ENCODE measurements around the gene C11orf42. TPM values are rescaled to one million over a fixed set of nuclear protein-coding genes. Genes with fewer than 3 reads are reported as not detected.

C11orf42 gene
- total RNA-seq, 1 experiment from 2014 or later, result not detected

- Histone ChIP-seq H3K4me1 (peaks cover 16% of the 10 kb centered on the region), H3K27me3 (replicated peaks; ENCODE audit: control insufficient read depth, insufficient read depth, low read length) (no peaks in the 10 kb centered on the region), H3K4me3 (ENCODE audit: low read depth, low read length) (no peak overlapping the region), H3K36me3 (ENCODE audit: control insufficient read depth, insufficient read depth, low read length) (peaks cover 6% of the 10 kb centered on the region), H3K9me3 (no peaks in the 10 kb centered on the region)
- no peaks in the 10 kb centered on the region for H3K27me3 Mint-ChIP-seq (ENCODE audit: insufficient read depth, unreplicated experiment)
- POLR2A ChIA-PET, result no interaction called here
- peaks cover 20% of the 10 kb centered on the region for H3K36me3 Mint-ChIP-seq (ENCODE audit: insufficient read depth, unreplicated experiment)
- no peaks in the 10 kb centered on the region for H3K9me3 Mint-ChIP-seq (ENCODE audit: unreplicated experiment)
- peaks cover 27% of the 10 kb centered on the region for H3K4me1 Mint-ChIP-seq (ENCODE audit: low read depth, unreplicated experiment)
- no peak overlapping the region for H3K4me3 Mint-ChIP-seq (ENCODE audit: unreplicated experiment)
- DNase-seq, result no peak
- intact Hi-C loops (cut with micrococcal nuclease; ENCODE audit: unreplicated experiment), result no loop called here
- TF ChIP-seq CTCF (IDR thresholded peaks at IDR 0.05; ENCODE audit: insufficient read depth in 1 of 2, low read depth in 1 of 2, low read length in 1 of 2, severe bottlenecking in 1 of 2, unreplicated experiment in 1 of 2), result no peak
- CTCF ChIA-PET, result no interaction called here
- H3K27ac Mint-ChIP-seq (ENCODE audit: unreplicated experiment), result no peak overlapping the region
- BruUV-seq (replicated peaks), result no TSS peak
Measured at GRCh38 chr11:6225896-6226295, 20.5 kb downstream of the C11orf42 start.

GRCh38 chr11:6228520-6228919 is 23.2 kb downstream of the C11orf42 start:
- Histone ChIP-seq H3K4me1 (peaks cover 16% of the 10 kb centered on the region), H3K4me3 (ENCODE audit: low read depth, low read length) (no peak overlapping the region), H3K36me3 (ENCODE audit: control insufficient read depth, insufficient read depth, low read length) (peaks cover 4% of the 10 kb centered on the region), H3K27me3 (replicated peaks; ENCODE audit: control insufficient read depth, insufficient read depth, low read length) (no peaks in the 10 kb centered on the region), H3K9me3 (no peaks in the 10 kb centered on the region)
- Mint-ChIP-seq H3K9me3 (ENCODE audit: unreplicated experiment) (no peaks in the 10 kb centered on the region), H3K4me3 (ENCODE audit: unreplicated experiment) (no peak overlapping the region), H3K27ac (ENCODE audit: unreplicated experiment) (no peak overlapping the region), H3K36me3 (ENCODE audit: insufficient read depth, unreplicated experiment) (peaks cover 17% of the 10 kb centered on the region), H3K4me1 (ENCODE audit: low read depth, unreplicated experiment) (peaks cover 37% of the 10 kb centered on the region), H3K27me3 (ENCODE audit: insufficient read depth, unreplicated experiment) (no peaks in the 10 kb centered on the region)
- no peak for TF ChIP-seq CTCF (IDR thresholded peaks at IDR 0.05; ENCODE audit: insufficient read depth in 1 of 2, low read depth in 1 of 2, low read length in 1 of 2, severe bottlenecking in 1 of 2, unreplicated experiment in 1 of 2)
- DNase-seq, result no peak
- CTCF ChIA-PET, result no interaction called here
- intact Hi-C loops (cut with micrococcal nuclease; ENCODE audit: unreplicated experiment), result no loop called here
- POLR2A ChIA-PET, result no interaction called here
- no TSS peak for BruUV-seq (replicated peaks)

GRCh38 chr11:6229911-6230310 is 24.6 kb downstream of the C11orf42 start:
- ChIA-PET POLR2A (no interaction called here), CTCF (interaction anchor here (0.6 to 0.7 kb wide), 3 partner anchors 20 to 124 kb away, joined by 3 to 9 read pairs (median 3); no protein-coding TSS in a partner anchor)
- DNase-seq, result peak; percentile 40 to 61
- peak overlapping the region; percentile 49 for H3K4me3 Mint-ChIP-seq (ENCODE audit: unreplicated experiment)
- intact Hi-C loops (cut with micrococcal nuclease; ENCODE audit: unreplicated experiment), result loop anchor here (5.0 to 10.0 kb wide), 4 partner anchors 122 to 1623 kb away; partner anchors contain the start of genes ARFIP2, TAF10, TIMM10B and TPP1
- Histone ChIP-seq H3K4me1 (peaks cover 16% of the 10 kb centered on the region), H3K36me3 (ENCODE audit: control insufficient read depth, insufficient read depth, low read length) (no peaks in the 10 kb centered on the region), H3K4me3 (ENCODE audit: low read depth, low read length) (peak overlapping the region; percentile 21), H3K27me3 (replicated peaks; ENCODE audit: control insufficient read depth, insufficient read depth, low read length) (no peaks in the 10 kb centered on the region), H3K9me3 (no peaks in the 10 kb centered on the region)
- no TSS peak for BruUV-seq (replicated peaks)
- TF ChIP-seq CTCF (IDR thresholded peaks at IDR 0.05; ENCODE audit: insufficient read depth in 1 of 2, low read depth in 1 of 2, low read length in 1 of 2, severe bottlenecking in 1 of 2, unreplicated experiment in 1 of 2), result no peak
- H3K36me3 Mint-ChIP-seq (ENCODE audit: insufficient read depth, unreplicated experiment), result peaks cover 17% of the 10 kb centered on the region
- no peaks in the 10 kb centered on the region for H3K27me3 Mint-ChIP-seq (ENCODE audit: insufficient read depth, unreplicated experiment)
- H3K9me3 Mint-ChIP-seq (ENCODE audit: unreplicated experiment), result no peaks in the 10 kb centered on the region
- peak overlapping the region; percentile 42 for H3K27ac Mint-ChIP-seq (ENCODE audit: unreplicated experiment)
- peaks cover 37% of the 10 kb centered on the region for H3K4me1 Mint-ChIP-seq (ENCODE audit: low read depth, unreplicated experiment)

Measured in Caco-2 (cell line).